ENCODE data around the gene SRD5A2. TPM values are rescaled to one million over a fixed set of nuclear protein-coding genes. Genes with fewer than 3 reads are reported as not detected.

SRD5A2 gene
- total RNA-seq, 2 donors from 2014 or later, result 0.26 TPM; not detected in 1

- H3K4me3 ChIP-seq, result no peak overlapping the region
- no peaks in the 10 kb centered on the region for H3K9me3 ChIP-seq
- ATAC-seq, result no peak
- 63 to 66% methylated on average over 8 of the region's 8 CpGs for whole genome bisulfite sequencing, 2 donors
- H3K36me3 ChIP-seq (replicated peaks in 1 of 2; ENCODE audit: insufficient read depth in 1 of 2, low read depth in 2 of 2), result no peaks in the 10 kb centered on the region
- no peaks in the 10 kb centered on the region for H3K27me3 ChIP-seq
- no peak for DNase-seq
- TF ChIP-seq POLR2A (IDR thresholded peaks at IDR 0.05) (no peak), CTCF (IDR thresholded peaks at IDR 0.05) (no peak)
- intact Hi-C loops (cut with DNase I), result no loop called here
- H3K27ac ChIP-seq, result no peak overlapping the region
- peaks cover 5% of the 10 kb centered on the region for H3K4me1 ChIP-seq
Measured at GRCh38 chr2:31529256-31529655, 51.5 kb downstream of the SRD5A2 start.

DNA sequence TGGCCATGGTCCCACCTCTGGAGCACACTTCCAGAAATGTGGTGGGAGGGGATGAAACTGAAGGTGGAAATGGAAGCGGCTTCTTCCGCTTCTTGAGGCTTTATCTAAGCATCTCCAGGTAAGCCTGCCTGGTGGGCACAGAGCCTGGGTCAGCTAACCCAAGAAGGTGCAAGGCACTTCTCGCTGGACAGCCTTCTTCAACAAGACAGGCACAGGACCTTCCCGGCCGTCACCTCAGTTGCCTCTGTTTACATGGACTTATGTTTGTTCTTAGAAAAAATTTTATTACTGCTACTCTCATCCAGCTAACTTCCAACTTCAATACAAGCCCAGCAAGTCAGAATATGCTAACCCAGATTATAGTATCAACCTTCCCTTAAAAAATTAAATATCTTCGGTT, 51.9 kb downstream of the SRD5A2 start:
- ATAC-seq (no peak), DNase-seq (no peak)
- Histone ChIP-seq H3K27ac (no peak overlapping the region), H3K4me3 (no peak overlapping the region), H3K9me3 (no peaks in the 10 kb centered on the region), H3K27me3 (no peaks in the 10 kb centered on the region), H3K4me1 (peaks cover 5% of the 10 kb centered on the region), H3K36me3 (replicated peaks in 1 of 2; ENCODE audit: insufficient read depth in 1 of 2, low read depth in 2 of 2) (no peaks in the 10 kb centered on the region)
- intact Hi-C loops (cut with DNase I), result no loop called here
- no peak for TF ChIP-seq POLR2A (IDR thresholded peaks at IDR 0.05)
- TF ChIP-seq CTCF (IDR thresholded peaks at IDR 0.05), result no peak
- 87 to 91% methylated on average over 6 of the region's 6 CpGs for WGBS, 2 donors

DNA sequence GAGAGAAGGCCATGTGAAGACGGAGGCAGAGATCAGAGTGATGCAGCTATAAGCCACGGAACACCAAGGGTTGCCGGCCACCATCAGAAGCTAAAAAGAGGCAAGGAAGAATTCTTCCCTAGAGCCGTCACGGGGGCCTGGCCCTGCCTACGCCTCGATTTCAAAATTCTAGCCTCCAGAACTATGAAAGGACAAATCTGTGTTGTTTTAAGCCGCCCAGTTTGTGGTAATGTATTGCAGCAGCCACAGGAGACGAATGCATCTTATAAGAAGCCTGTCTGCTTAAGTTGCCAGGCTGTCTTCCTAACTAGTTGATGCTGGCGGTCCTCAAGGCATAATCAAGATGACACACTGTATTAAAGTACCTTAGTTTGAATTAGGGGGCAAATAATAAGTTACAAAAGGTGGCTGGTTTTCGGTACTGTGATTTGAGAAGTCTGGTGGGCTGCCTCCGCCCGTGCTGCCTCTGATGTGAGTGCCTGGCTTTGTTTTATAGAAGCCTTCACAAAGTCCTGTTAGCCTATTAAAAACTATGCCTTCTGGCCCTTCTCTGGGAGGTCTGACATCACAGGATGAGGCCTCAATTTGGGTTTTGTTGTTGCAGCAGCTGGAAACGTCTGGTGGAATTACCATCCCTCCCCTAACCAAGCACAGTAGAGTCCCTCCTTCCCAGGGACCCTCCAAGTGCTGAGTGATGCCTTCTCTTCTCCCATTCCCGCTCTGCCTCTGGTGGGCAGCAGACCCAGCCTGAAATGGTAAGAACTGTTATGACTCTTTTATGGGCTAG, 53.6 kb downstream of the SRD5A2 start:
- TF ChIP-seq CTCF (IDR thresholded peaks at IDR 0.05) (no peak), POLR2A (IDR thresholded peaks at IDR 0.05) (no peak)

GRCh38 chr2:31525876-31526275, 54.9 kb downstream of the SRD5A2 start:
- WGBS, 2 donors, result 59 to 63% methylated on average over 5 of the region's 5 CpGs
- Histone ChIP-seq H3K4me3 (no peak overlapping the region), H3K36me3 (replicated peaks in 1 of 2; ENCODE audit: insufficient read depth in 1 of 2, low read depth in 2 of 2) (no peaks in the 10 kb centered on the region), H3K27me3 (no peaks in the 10 kb centered on the region), H3K9me3 (no peaks in the 10 kb centered on the region), H3K27ac (no peak overlapping the region), H3K4me1 (peaks cover 5% of the 10 kb centered on the region)
- no peak for ATAC-seq
- DNase-seq, result peak in 1 of 4 donors; percentile 8
- intact Hi-C loops (cut with DNase I), result no loop called here
- TF ChIP-seq POLR2A (IDR thresholded peaks at IDR 0.05), result no peak
- no peak for TF ChIP-seq CTCF (IDR thresholded peaks at IDR 0.05)

More for the DNA sequence above, 53.6 kb downstream of the SRD5A2 start:
- ATAC-seq (no peak), DNase-seq (no peak)
- Histone ChIP-seq H3K27ac (no peak overlapping the region), H3K36me3 (replicated peaks in 1 of 2; ENCODE audit: insufficient read depth in 1 of 2, low read depth in 2 of 2) (no peaks in the 10 kb centered on the region), H3K9me3 (no peaks in the 10 kb centered on the region), H3K27me3 (no peaks in the 10 kb centered on the region), H3K4me3 (no peak overlapping the region), H3K4me1 (peaks cover 5% of the 10 kb centered on the region)
- 81% methylated on average over 15 of the region's 15 CpGs for WGBS, 2 donors
- intact Hi-C loops (cut with DNase I), result no loop called here

GRCh38 chr2:31524592-31524991, 56.1 kb downstream of the SRD5A2 start:
- Histone ChIP-seq H3K9me3 (no peaks in the 10 kb centered on the region), H3K4me1 (peaks cover 5% of the 10 kb centered on the region), H3K27me3 (no peaks in the 10 kb centered on the region), H3K27ac (no peak overlapping the region), H3K36me3 (replicated peaks in 1 of 2; ENCODE audit: insufficient read depth in 1 of 2, low read depth in 2 of 2) (no peaks in the 10 kb centered on the region), H3K4me3 (no peak overlapping the region)
- DNase-seq (no peak), ATAC-seq (no peak)
- TF ChIP-seq CTCF (IDR thresholded peaks at IDR 0.05), result no peak
- no peak for TF ChIP-seq POLR2A (IDR thresholded peaks at IDR 0.05)
- intact Hi-C loops (cut with DNase I), result no loop called here
- 83 to 89% methylated on average over 4 of the region's 4 CpGs for WGBS, 2 donors
